Measurements from ENCODE around the gene TTC4.

The TTC4 gene

DNA sequence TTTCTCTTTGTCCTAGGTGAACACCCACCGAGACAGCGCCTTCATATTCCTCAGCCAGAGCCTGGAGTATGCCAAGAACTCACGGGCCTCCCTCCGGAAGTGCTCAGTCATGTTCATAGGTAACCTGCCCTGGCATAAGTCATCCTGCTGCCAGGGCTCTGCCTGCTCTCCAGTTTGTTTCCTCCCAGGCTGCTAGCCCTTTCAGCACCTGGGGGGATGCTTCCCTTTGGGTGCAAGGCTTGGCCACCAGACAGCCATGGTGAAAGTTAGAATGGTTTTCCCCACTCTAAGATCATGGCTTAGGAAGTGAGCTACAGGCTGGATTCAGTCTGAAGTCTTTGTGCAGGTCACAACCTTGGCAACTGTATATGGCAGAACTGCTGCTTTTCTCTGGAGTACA lies 9.2 kb upstream of the TTC4 start:
- H3K9me3 ChIP-seq (ENCODE audit: insufficient read depth, low read depth, low read length) = no peaks in the 10 kb centered on the region
- H3K36me3 ChIP-seq (ENCODE audit: insufficient read depth, low read length) = no peaks in the 10 kb centered on the region
- 86% methylated on average over 4 of the region's 4 CpGs for WGBS
- no peak overlapping the region for H3K4me3 ChIP-seq (ENCODE audit: low read length)
- H3K9ac ChIP-seq (ENCODE audit: low read depth, low read length) = no peak overlapping the region
- peaks cover 7% of the 10 kb centered on the region for H3K27me3 ChIP-seq (ENCODE audit: insufficient read depth, low read length)
- H3K4me1 ChIP-seq (ENCODE audit: insufficient read depth, low read length) = no peaks in the 10 kb centered on the region
- no peak overlapping the region for H3K27ac ChIP-seq (ENCODE audit: low read depth, low read length)

DNA sequence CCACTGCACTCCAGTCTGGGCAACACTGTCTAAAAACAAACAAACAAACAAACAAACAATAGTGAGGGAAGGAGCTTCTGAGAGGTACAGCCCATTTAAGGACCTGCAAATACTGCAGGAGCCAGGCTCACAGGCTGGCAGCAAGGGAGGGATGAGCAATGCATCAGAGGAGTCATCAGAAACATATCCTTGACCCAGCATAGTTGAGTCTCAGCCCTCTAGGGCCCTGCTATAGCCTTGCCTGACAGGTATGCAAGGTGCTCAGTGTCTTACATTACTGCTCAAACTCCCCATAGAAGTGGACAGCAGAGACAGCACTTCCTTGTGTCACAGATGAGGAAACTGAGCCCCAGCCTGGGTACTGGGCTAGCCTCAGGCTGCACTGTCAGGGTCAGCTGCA lies 7.3 kb upstream of the TTC4 start:
- Histone ChIP-seq H3K9me3 (ENCODE audit: insufficient read depth, low read depth, low read length) (no peaks in the 10 kb centered on the region), H3K4me1 (ENCODE audit: insufficient read depth, low read length) (no peaks in the 10 kb centered on the region), H3K27ac (ENCODE audit: low read depth, low read length) (no peak overlapping the region), H3K27me3 (ENCODE audit: insufficient read depth, low read length) (peaks cover 7% of the 10 kb centered on the region), H3K4me3 (ENCODE audit: low read length) (no peak overlapping the region), H3K9ac (ENCODE audit: low read depth, low read length) (no peak overlapping the region), H3K36me3 (ENCODE audit: insufficient read depth, low read length) (no peaks in the 10 kb centered on the region)

- no peaks in the 10 kb centered on the region for H3K36me3 ChIP-seq (ENCODE audit: insufficient read depth, low read length)
- WGBS = 80% methylated on average over 8 of the region's 8 CpGs
- no peaks in the 10 kb centered on the region for H3K9me3 ChIP-seq (ENCODE audit: insufficient read depth, low read depth, low read length)
- H3K4me3 ChIP-seq (ENCODE audit: low read length) = no peak overlapping the region
- peaks cover 7% of the 10 kb centered on the region for H3K27me3 ChIP-seq (ENCODE audit: insufficient read depth, low read length)
- no peak overlapping the region for H3K27ac ChIP-seq (ENCODE audit: low read depth, low read length)
- no peaks in the 10 kb centered on the region for H3K4me1 ChIP-seq (ENCODE audit: insufficient read depth, low read length)
- H3K9ac ChIP-seq (ENCODE audit: low read depth, low read length) = no peak overlapping the region
Measured at GRCh38 chr1:54709547-54710292, 5.9 kb upstream of the TTC4 start.

DNA sequence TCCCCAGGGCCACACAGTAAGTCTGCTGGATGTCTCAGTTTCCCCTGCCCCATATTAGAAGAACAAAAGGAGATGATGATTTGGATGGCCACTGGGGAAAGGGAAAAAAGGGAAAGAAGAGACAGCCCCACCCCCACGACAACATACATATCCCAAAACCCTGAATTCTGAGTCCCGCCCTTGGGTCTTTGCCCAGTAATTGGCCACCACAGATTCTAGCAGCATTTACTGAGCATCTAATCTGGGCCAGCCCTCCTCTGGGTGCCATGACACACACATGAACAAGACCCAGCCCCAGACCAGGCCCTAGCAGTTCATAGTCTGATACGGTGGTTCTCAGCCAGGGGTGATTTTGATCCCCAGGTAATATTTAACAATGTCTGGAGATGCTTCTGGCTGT lies 5.2 kb upstream of the TTC4 start:
- H3K9me3 ChIP-seq (ENCODE audit: insufficient read depth, low read depth, low read length) = no peaks in the 10 kb centered on the region
- H3K27ac ChIP-seq (ENCODE audit: low read depth, low read length) = no peak overlapping the region
- no peak overlapping the region for H3K4me3 ChIP-seq (ENCODE audit: low read length)
- 83% methylated on average over 3 of the region's 3 CpGs for WGBS
- H3K36me3 ChIP-seq (ENCODE audit: insufficient read depth, low read length) = no peaks in the 10 kb centered on the region
- no peaks in the 10 kb centered on the region for H3K4me1 ChIP-seq (ENCODE audit: insufficient read depth, low read length)
- H3K9ac ChIP-seq (ENCODE audit: low read depth, low read length) = no peak overlapping the region
- peaks cover 7% of the 10 kb centered on the region for H3K27me3 ChIP-seq (ENCODE audit: insufficient read depth, low read length)

DNA sequence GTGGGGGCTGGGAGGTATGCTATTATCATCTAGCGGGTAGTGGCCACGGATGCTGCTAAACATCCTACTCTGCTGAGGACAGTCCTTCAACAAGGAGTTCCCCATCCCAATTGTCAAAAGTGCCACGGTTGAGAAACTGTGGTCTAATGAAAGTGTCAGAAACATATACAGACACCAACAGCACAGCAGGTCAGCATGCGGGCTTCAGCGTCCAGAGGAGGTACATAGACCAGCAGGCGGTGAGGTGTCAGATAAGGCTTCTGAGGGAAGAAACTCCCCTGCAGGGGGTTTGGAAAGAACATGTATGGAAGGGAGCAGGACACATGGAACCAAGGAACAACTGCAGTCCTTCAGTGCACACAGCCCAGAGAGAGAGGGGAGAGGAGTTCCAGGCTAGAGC lies 4.8 kb upstream of the TTC4 start:
- no peak overlapping the region for H3K27ac ChIP-seq (ENCODE audit: low read depth, low read length)
- no peaks in the 10 kb centered on the region for H3K9me3 ChIP-seq (ENCODE audit: insufficient read depth, low read depth, low read length)
- peaks cover 7% of the 10 kb centered on the region for H3K27me3 ChIP-seq (ENCODE audit: insufficient read depth, low read length)
- no peaks in the 10 kb centered on the region for H3K4me1 ChIP-seq (ENCODE audit: insufficient read depth, low read length)
- no peaks in the 10 kb centered on the region for H3K36me3 ChIP-seq (ENCODE audit: insufficient read depth, low read length)
- H3K9ac ChIP-seq (ENCODE audit: low read depth, low read length) = no peak overlapping the region
- H3K4me3 ChIP-seq (ENCODE audit: low read length) = no peak overlapping the region
- 89% methylated on average over 5 of the region's 6 CpGs for WGBS

DNA sequence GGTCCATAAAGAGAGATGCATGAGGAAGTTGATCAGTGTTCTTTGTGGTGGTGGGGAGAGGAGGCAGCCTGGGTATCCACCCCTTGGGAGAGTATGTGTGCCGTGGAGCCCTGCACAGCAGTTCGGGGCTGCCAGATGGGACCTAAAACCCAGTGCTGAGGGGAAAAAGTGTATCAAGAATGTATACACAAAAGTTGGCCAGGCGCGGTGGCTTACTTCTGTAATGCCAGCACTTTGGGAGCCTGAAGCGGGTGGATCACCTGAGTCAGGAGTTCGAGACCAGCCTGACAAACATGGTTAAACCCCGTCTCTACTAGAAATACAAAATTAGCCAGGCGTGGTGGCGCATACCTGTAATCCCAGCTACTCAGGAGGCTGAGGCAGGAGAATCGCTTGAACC lies 4.1 kb upstream of the TTC4 start:
- Histone ChIP-seq H3K9ac (ENCODE audit: low read depth, low read length) (no peak overlapping the region), H3K4me3 (ENCODE audit: low read length) (no peak overlapping the region), H3K4me1 (ENCODE audit: insufficient read depth, low read length) (no peaks in the 10 kb centered on the region), H3K27me3 (ENCODE audit: insufficient read depth, low read length) (peaks cover 7% of the 10 kb centered on the region; the same call in 1 of the 2 replicates), H3K36me3 (ENCODE audit: insufficient read depth, low read length) (no peaks in the 10 kb centered on the region), H3K9me3 (ENCODE audit: insufficient read depth, low read depth, low read length) (no peaks in the 10 kb centered on the region), H3K27ac (ENCODE audit: low read depth, low read length) (no peak overlapping the region)
- 89% methylated on average over 10 of the region's 10 CpGs for WGBS

- H3K27ac ChIP-seq (ENCODE audit: low read depth, low read length) = no peak overlapping the region
- peak overlapping the region; percentile 87 for H3K4me3 ChIP-seq (ENCODE audit: low read length)
- 88% methylated on average over 7 of the region's 7 CpGs for WGBS
Measured at GRCh38 chr1:54714881-54715492, 674 bp upstream of the TTC4 start.

GRCh38 chr1:54716299-54717047 lies 812 bp downstream of the TTC4 start:
- no peaks in the 10 kb centered on the region for H3K27me3 ChIP-seq (ENCODE audit: insufficient read depth, low read length)
- H3K36me3 ChIP-seq (ENCODE audit: insufficient read depth, low read length) = peaks cover 44% of the 10 kb centered on the region
- H3K4me3 ChIP-seq (ENCODE audit: low read length) = peak overlapping the region; percentile 87
- 57% methylated on average over 5 of the region's 8 CpGs for WGBS
- no peaks in the 10 kb centered on the region for H3K4me1 ChIP-seq (ENCODE audit: insufficient read depth, low read length)
- peak overlapping the region; percentile 65 for H3K27ac ChIP-seq (ENCODE audit: low read depth, low read length)
- peak overlapping the region; percentile 86 for H3K9ac ChIP-seq (ENCODE audit: low read depth, low read length)
- H3K9me3 ChIP-seq (ENCODE audit: insufficient read depth, low read depth, low read length) = no peaks in the 10 kb centered on the region

More at GRCh38 chr1:54714881-54715492, 674 bp upstream of the TTC4 start:
- H3K27me3 ChIP-seq (ENCODE audit: insufficient read depth, low read length) = no peaks in the 10 kb centered on the region
- 0 out of 2 replicates have a peak overlapping the region, but pooled peaks have one; percentile 41 for H3K9ac ChIP-seq (ENCODE audit: low read depth, low read length)
- no peaks in the 10 kb centered on the region for H3K9me3 ChIP-seq (ENCODE audit: insufficient read depth, low read depth, low read length)
- H3K36me3 ChIP-seq (ENCODE audit: insufficient read depth, low read length) = peaks cover 29% of the 10 kb centered on the region
- no peaks in the 10 kb centered on the region for H3K4me1 ChIP-seq (ENCODE audit: insufficient read depth, low read length)

DNA sequence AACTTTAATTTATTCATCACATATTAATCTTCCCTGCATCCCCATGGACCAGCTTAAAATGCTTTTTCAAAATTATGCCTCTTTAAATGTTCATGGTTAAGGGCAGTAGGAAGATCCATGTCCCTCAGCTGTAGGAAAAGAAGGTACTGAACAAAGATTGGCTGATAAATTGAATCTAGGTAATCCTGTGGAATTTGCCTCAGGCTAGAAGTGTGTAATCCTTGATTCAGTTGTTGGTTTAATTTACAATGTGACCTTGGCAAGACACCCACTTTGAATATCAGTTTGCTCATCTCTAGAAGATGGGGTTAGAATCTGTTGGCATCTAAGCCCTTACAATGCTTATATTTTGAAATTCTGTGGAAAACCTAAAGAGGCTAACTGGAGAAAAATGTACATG lies 6.1 kb downstream of the TTC4 start:
- no peaks in the 10 kb centered on the region for H3K27me3 ChIP-seq (ENCODE audit: insufficient read depth, low read length)
- peaks cover 97% of the 10 kb centered on the region for H3K36me3 ChIP-seq (ENCODE audit: insufficient read depth, low read length)
- no peak overlapping the region for H3K27ac ChIP-seq (ENCODE audit: low read depth, low read length)
- H3K9me3 ChIP-seq (ENCODE audit: insufficient read depth, low read depth, low read length) = peaks cover 5% of the 10 kb centered on the region; the same call in 1 of the 2 replicates
- H3K4me3 ChIP-seq (ENCODE audit: low read length) = no peak overlapping the region
- H3K9ac ChIP-seq (ENCODE audit: low read depth, low read length) = no peak overlapping the region
- H3K4me1 ChIP-seq (ENCODE audit: insufficient read depth, low read length) = no peaks in the 10 kb centered on the region

DNA sequence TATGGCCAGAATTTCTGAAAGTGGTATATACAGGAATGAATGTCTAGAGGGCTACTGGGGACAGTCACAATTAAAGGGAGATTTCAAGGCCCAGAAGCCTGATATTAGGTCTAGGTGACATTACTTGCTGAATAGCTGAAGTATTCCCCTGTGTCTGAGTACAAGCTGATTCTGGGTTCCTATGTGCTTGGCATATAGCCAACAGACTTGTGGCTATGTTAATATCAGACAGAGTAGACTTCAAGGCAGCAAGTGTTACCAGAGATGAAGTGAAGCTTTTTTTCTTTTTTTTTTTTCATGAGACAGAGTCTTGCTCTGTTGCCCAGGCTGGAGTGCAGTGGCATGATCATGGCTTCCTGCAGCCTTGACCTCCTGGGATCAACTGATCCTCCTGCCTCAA lies 8.3 kb downstream of the TTC4 start:
- Histone ChIP-seq H3K27ac (ENCODE audit: low read depth, low read length) (no peak overlapping the region), H3K9me3 (ENCODE audit: insufficient read depth, low read depth, low read length) (peaks cover 5% of the 10 kb centered on the region; the same call in 1 of the 2 replicates), H3K27me3 (ENCODE audit: insufficient read depth, low read length) (no peaks in the 10 kb centered on the region), H3K36me3 (ENCODE audit: insufficient read depth, low read length) (peaks cover 100% of the 10 kb centered on the region), H3K4me1 (ENCODE audit: insufficient read depth, low read length) (no peaks in the 10 kb centered on the region), H3K4me3 (ENCODE audit: low read length) (no peak overlapping the region), H3K9ac (ENCODE audit: low read depth, low read length) (no peak overlapping the region)

DNA sequence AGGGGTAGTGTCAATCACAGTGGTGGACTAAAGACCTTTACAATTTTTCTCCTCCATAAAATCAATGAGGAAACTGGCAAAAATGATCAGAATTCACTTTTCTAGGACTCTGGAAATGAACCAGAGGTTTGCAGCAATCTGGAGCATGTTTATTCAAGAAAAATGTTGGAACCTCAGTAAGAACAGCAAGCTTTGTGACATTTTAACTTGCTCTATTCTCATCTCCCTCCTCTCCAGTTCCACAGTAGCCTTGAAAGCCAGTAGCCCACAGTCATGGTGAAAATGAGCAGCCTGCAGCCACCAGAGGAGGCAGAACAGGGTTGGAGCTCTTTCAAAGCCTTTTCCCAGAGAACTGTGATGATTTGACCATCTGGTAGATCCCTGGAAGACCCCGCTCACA lies 9.1 kb downstream of the TTC4 start:
- no peaks in the 10 kb centered on the region for H3K4me1 ChIP-seq (ENCODE audit: insufficient read depth, low read length)
- WGBS = 85% methylated on average over 1 of the region's 1 CpG

More for the DNA sequence above, 9.1 kb downstream of the TTC4 start:
- H3K36me3 ChIP-seq (ENCODE audit: insufficient read depth, low read length) = peaks cover 99% of the 10 kb centered on the region
- no peaks in the 10 kb centered on the region for H3K27me3 ChIP-seq (ENCODE audit: insufficient read depth, low read length)
- H3K9ac ChIP-seq (ENCODE audit: low read depth, low read length) = no peak overlapping the region
- peaks cover 5% of the 10 kb centered on the region; the same call in 1 of the 2 replicates for H3K9me3 ChIP-seq (ENCODE audit: insufficient read depth, low read depth, low read length)
- H3K4me3 ChIP-seq (ENCODE audit: low read length) = no peak overlapping the region
- no peak overlapping the region for H3K27ac ChIP-seq (ENCODE audit: low read depth, low read length)
